HG02943 (cell line): Measurements from ENCODE around the gene CATSPERE.
"Not testable (repeated sequence)": the region's sequence is repeated elsewhere in the genome, so short reads cannot be mapped to it uniquely, and the experiment has no call there.

Experiments
- ATAC-seq: cut with Tn5 transposase; IDR thresholded peaks from one replicate; pipeline ENCODE4 v1.9.1; 2021; ENCODE audit warnings: mild to moderate bottlenecking, low read depth, moderate library complexity; ENCODE audit not compliant: unreplicated experiment

Gene CATSPERE

GRCh38 chr1:244536316-244536715 is 75.2 kb downstream of the CATSPERE start:
- no peak for ATAC-seq

GRCh38 chr1:244545511-244545910 is 84.4 kb downstream of the CATSPERE start:
- ATAC-seq = no peak

- ATAC-seq = no peak
These were observed 87.6 kb downstream of the CATSPERE start for GRCh38 chr1:244548558-244549115.

- no peak for ATAC-seq
These were observed 91.3 kb downstream of the CATSPERE start for GRCh38 chr1:244552336-244552735.

- no peak for ATAC-seq
These were observed 95.2 kb downstream of the CATSPERE start for GRCh38 chr1:244556263-244556662.

- no peak for ATAC-seq
These were observed 96.5 kb downstream of the CATSPERE start for GRCh38 chr1:244557565-244557964.

GRCh38 chr1:244559561-244559960 is 98.5 kb downstream of the CATSPERE start:
- no peak for ATAC-seq

GRCh38 chr1:244562877-244563276 is 101.8 kb downstream of the CATSPERE start:
- ATAC-seq = not testable (repeated sequence)

GRCh38 chr1:244573768-244574167 is 112.7 kb downstream of the CATSPERE start:
- ATAC-seq = no peak

GRCh38 chr1:244576259-244576892 is 115.3 kb downstream of the CATSPERE start:
- no peak for ATAC-seq

GRCh38 chr1:244578205-244578604 is 117.1 kb downstream of the CATSPERE start:
- ATAC-seq = not testable (repeated sequence)

GRCh38 chr1:244583358-244583982 is 122.4 kb downstream of the CATSPERE start:
- ATAC-seq = no peak

GRCh38 chr1:244585867-244586266 is 124.8 kb downstream of the CATSPERE start:
- no peak for ATAC-seq

- no peak for ATAC-seq
These were observed 129.6 kb downstream of the CATSPERE start for GRCh38 chr1:244590670-244591069.

- no peak for ATAC-seq
These were observed 137.5 kb downstream of the CATSPERE start for GRCh38 chr1:244598611-244599010.

- no peak for ATAC-seq
These were observed 138.9 kb downstream of the CATSPERE start for GRCh38 chr1:244599937-244600350.

GRCh38 chr1:244601336-244601735 is 140.3 kb downstream of the CATSPERE start:
- ATAC-seq = no peak

GRCh38 chr1:244603498-244603897 is 142.4 kb downstream of the CATSPERE start:
- no peak for ATAC-seq

GRCh38 chr1:244605835-244606370 is 144.8 kb downstream of the CATSPERE start:
- ATAC-seq = no peak

GRCh38 chr1:244614113-244614836 is 153.2 kb downstream of the CATSPERE start:
- no peak for ATAC-seq

- no peak for ATAC-seq
These were observed 153.8 kb downstream of the CATSPERE start for GRCh38 chr1:244614879-244615278.
